HUES48 (cell line): Measurements from ENCODE around the gene ZRANB2.

Experiments used
- H3K27ac ChIP-seq: one replicate; pipeline ENCODE4 v1.7.0; 2013; ENCODE audit warnings: low read depth, low read length, inconsistent platforms
- H3K27me3 ChIP-seq: 2 replicates; pipeline ENCODE4 v1.6.1; 2013; ENCODE audit warnings: mild to moderate bottlenecking, low read length; ENCODE audit not compliant: control insufficient read depth, insufficient read depth
- H3K36me3 ChIP-seq: 2 replicates; pipeline ENCODE4 v1.6.1; 2013; ENCODE audit warnings: low read length; ENCODE audit not compliant: control insufficient read depth, insufficient read depth
- H3K4me1 ChIP-seq: 2 replicates; pipeline ENCODE4 v1.6.1; 2013; ENCODE audit warnings: mild to moderate bottlenecking, low read length; ENCODE audit not compliant: control insufficient read depth, insufficient read depth
- H3K4me3 ChIP-seq: 2 replicates; pipeline ENCODE4 v1.5.1; 2013; ENCODE audit warnings: mild to moderate bottlenecking, low read depth, low read length
- H3K9ac ChIP-seq: 2 replicates; pipeline ENCODE4 v1.6.1; 2013; ENCODE audit warnings: mild to moderate bottlenecking, low read depth, low read length, moderate library complexity
- H3K9me3 ChIP-seq: 2 replicates; pipeline ENCODE4 v1.6.1; 2013; ENCODE audit warnings: low read length; ENCODE audit not compliant: control insufficient read depth, insufficient read depth

Gene ZRANB2, protein sequence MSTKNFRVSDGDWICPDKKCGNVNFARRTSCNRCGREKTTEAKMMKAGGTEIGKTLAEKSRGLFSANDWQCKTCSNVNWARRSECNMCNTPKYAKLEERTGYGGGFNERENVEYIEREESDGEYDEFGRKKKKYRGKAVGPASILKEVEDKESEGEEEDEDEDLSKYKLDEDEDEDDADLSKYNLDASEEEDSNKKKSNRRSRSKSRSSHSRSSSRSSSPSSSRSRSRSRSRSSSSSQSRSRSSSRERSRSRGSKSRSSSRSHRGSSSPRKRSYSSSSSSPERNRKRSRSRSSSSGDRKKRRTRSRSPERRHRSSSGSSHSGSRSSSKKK

DNA sequence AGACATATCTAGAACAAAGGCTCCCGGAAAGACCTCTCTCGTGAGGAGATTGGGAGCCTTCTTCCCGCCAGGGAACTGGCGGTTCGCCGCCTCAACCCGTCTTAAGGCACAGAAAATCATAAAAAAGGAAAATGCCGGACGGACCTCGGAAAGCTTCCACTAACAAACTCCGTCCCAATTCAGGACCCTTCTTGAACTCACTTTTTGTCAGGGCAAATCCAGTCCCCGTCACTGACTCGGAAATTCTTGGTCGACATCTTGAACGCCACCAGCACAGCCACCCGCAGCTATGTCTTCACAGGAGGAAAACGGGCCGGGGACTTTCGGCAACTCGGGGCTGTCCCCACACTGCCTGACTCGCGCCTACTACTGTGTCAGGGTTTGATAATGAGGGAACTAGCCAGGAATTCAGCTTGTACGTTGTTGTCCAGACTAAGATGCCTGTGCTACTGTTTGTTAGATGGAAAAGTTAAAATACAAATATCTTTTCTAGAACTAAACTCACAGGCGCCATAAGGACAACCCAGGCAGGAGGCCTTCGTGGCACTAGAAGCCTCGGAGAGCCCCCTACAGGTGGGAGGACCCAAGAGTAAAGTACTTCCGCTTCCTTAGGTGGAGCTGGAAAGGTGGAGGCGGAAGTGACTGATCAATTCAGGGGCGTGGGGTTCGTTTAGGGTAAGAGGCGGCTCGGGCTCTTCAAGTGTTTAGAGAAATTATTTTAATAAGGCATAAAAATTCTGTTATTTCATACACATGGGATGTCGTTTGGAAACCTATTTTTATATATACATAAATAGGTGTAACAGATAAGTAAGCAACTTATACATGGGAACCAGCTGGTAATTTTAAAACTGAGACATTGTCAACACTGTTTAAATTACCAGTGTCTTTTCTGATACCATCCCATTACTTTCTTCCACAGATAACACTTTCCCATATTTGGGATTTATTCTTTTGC lies at the start of gene ZRANB2:
ZRANB2 (minus strand) TSS at position 297 of the 958 bp plus-strand sequence; CDS start at position 257, 40 bp downstream.
- Histone ChIP-seq H3K4me3 (peak within 1 kb of the TSS; percentile 99), H3K4me1 (peaks cover 10% of the 10 kb centered on the region; the same call in 1 of the 2 replicates), H3K27ac (peak within 1 kb of the TSS; percentile 95), H3K9ac (peak within 1 kb of the TSS; percentile 98), H3K36me3 (peaks cover 29% of the 10 kb centered on the region), H3K27me3 (peaks cover 13% of the 10 kb centered on the region), H3K9me3 (no peaks in the 10 kb centered on the region)

DNA sequence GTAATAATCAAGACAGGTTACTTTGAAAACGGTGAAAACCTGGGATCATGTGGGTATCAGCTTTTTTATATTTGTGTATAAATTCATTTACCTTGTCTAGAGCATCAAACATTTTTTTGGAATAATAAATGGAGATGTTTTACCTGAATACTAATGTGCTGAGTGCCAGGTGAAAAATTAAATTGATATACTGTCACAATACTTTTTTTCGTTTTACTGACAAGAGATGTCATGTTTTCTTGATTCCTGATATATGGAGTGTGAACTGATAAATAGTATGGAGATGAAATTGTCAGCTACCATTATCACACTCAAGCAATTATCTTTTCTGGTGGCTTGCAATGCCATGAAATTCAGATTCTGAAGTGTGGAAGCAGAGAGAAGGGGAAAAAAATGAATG lies 47.2 kb upstream of the ZRANB2 start:
- Histone ChIP-seq H3K9me3 (peaks cover 19% of the 10 kb centered on the region), H3K36me3 (no peaks in the 10 kb centered on the region), H3K9ac (no peak overlapping the region), H3K4me3 (no peak overlapping the region), H3K27ac (no peak overlapping the region), H3K27me3 (no peaks in the 10 kb centered on the region), H3K4me1 (no peaks in the 10 kb centered on the region)

DNA sequence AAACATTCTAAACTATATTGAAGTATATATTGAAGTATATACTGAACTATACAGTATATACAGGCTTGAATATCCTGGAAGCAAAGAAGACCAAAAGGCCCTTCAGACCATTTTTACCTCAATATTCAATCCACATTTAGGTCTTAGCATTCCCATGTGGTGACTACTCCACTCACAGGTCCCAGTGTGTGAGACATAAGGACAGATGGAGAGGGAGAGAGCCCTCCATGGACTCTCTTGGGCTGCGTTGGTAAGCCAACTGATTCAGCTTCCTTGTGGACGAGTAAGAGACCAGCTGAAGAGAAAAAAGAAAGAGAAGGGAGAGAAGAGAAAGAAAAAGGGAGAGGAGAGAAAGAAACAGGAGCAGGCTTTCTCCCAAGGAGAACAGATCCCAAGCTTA lies 37.3 kb upstream of the ZRANB2 start:
- H3K36me3 ChIP-seq, result no peaks in the 10 kb centered on the region
- H3K27me3 ChIP-seq, result no peaks in the 10 kb centered on the region
- H3K4me3 ChIP-seq, result no peak overlapping the region
- no peak overlapping the region for H3K9ac ChIP-seq
- no peaks in the 10 kb centered on the region for H3K4me1 ChIP-seq
- H3K27ac ChIP-seq, result no peak overlapping the region
- no peaks in the 10 kb centered on the region for H3K9me3 ChIP-seq

DNA sequence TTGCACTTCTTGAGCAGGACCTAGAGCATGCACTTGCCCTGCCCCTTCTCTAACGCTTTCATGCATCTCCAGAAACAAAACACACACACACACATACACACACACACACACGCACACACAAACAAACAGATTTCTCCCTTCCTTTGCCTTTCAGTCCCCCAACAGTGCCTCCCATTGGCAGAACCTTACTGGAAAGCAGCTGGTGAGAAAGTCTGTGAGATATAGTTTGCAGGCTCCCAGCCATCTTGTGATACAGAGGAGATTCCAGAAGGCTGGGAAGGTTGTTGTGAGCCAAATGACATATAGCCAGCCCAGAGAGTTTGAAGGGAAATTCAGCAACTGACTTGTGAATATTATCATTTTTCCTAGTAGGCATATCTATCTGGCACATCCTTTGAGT lies 35.9 kb upstream of the ZRANB2 start:
- no peaks in the 10 kb centered on the region for H3K4me1 ChIP-seq
- H3K36me3 ChIP-seq, result no peaks in the 10 kb centered on the region
- no peaks in the 10 kb centered on the region for H3K9me3 ChIP-seq
- no peak overlapping the region for H3K9ac ChIP-seq
- no peaks in the 10 kb centered on the region for H3K27me3 ChIP-seq
- H3K4me3 ChIP-seq, result no peak overlapping the region
- H3K27ac ChIP-seq, result no peak overlapping the region

DNA sequence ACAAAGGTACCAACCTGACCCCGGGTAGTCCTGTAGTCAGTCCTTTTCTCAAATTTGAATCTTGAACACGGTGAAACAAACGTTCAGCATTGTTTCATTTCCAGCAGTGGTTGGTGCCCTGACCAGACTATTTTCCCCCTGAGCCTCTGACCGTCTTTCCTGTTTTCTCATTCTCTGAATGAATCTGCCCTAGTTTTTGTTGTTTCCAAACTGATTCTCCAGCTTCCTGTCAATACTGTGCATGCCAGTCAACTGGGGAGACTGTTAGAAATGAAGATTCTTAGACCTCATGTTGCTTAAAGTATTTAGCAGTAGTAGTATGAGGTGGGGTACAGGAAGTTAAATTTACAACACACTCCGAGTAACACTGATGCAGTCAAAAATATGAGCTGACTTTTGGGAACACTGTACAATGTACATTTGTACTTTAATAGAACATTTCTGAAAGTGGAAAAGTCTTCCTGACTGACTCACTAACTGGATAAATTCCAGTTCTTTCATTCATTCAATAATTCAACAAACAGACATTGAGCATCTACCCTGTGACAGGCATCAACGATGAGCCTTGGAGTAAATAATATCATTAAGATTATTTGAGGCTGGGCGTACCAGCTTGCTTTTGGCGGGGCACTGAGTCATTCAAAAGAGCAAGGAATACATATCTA lies 26.0 kb upstream of the ZRANB2 start:
- Histone ChIP-seq H3K4me3 (no peak overlapping the region), H3K27ac (no peak overlapping the region)

DNA sequence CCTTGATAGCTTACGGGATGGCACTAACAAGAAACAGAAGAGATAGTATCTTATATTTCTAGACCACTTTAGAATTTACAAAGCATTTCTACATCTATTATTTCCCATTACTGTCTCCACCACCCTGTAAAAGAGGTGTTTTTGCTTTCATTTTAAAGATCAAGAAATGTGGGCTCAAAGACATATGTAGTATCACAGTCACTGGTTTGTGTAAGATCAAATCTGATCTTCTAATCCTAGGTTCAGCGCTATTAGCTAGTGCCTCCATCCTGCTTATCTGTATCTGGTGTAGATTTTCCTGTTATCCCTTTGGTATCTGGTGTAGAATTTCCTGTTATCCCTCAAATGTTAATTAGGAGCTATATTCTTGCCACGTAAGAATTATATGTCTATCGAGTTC lies 23.6 kb upstream of the ZRANB2 start:
- Histone ChIP-seq H3K36me3 (no peaks in the 10 kb centered on the region), H3K4me3 (no peak overlapping the region), H3K9me3 (no peaks in the 10 kb centered on the region), H3K9ac (no peak overlapping the region), H3K27me3 (no peaks in the 10 kb centered on the region), H3K27ac (no peak overlapping the region), H3K4me1 (peaks cover 7% of the 10 kb centered on the region)

More for the DNA sequence above, 26.0 kb upstream of the ZRANB2 start:
- H3K27me3 ChIP-seq, result no peaks in the 10 kb centered on the region
- H3K4me1 ChIP-seq, result peaks cover 5% of the 10 kb centered on the region
- no peak overlapping the region for H3K9ac ChIP-seq
- H3K36me3 ChIP-seq, result no peaks in the 10 kb centered on the region
- H3K9me3 ChIP-seq, result no peaks in the 10 kb centered on the region

DNA sequence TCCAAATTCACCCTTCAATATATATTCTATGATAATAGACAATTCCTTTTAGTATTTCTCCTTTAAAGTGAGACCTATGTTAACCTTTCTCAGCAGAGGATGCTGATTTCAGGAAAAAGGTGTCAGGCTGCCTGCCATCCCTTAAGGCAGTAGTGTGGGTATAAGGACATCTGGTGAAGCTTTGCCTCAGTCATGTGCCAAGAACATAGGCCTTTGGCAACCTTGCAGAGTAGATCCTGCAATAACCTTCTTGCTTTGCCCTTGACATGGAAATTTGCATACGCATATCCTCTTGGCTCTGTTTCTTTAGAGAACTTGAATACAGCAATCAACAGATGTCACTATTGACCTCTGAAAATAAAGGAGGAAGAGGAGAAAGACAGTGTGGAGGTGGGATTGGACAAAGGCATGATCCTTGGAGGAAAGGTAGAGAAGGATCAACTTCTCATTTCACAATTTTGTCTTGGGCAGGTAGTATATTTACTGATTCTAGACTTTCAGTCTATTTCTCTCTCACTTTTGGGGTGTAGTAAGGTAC lies 21.1 kb upstream of the ZRANB2 start:
- no peak overlapping the region for H3K9ac ChIP-seq
- H3K27ac ChIP-seq, result no peak overlapping the region
- no peaks in the 10 kb centered on the region for H3K36me3 ChIP-seq
- H3K4me3 ChIP-seq, result no peak overlapping the region
- peaks cover 7% of the 10 kb centered on the region for H3K4me1 ChIP-seq
- H3K27me3 ChIP-seq, result no peaks in the 10 kb centered on the region
- H3K9me3 ChIP-seq, result no peaks in the 10 kb centered on the region

DNA sequence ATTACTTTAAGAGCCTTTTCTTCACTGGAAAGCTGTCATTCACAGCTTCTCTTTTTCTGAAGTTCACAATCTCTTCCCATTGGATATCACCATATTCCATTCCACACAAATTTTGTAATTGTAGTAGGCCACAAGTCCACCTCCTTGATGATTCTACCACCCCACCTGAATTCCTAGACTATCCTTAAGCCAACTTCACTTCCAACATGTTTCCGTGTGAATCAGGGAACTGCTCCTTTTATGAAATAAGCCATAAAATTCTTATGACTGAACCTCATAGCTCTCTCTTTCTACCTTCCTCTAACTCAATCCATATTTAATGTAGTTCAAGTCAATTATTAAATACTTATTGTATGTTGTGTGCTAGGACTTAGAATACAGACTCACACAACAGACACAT lies 16.6 kb upstream of the ZRANB2 start:
- no peaks in the 10 kb centered on the region for H3K27me3 ChIP-seq
- H3K4me3 ChIP-seq, result no peak overlapping the region
- peaks cover 7% of the 10 kb centered on the region for H3K4me1 ChIP-seq
- H3K27ac ChIP-seq, result no peak overlapping the region
- no peaks in the 10 kb centered on the region for H3K36me3 ChIP-seq
- no peaks in the 10 kb centered on the region for H3K9me3 ChIP-seq
- no peak overlapping the region for H3K9ac ChIP-seq

DNA sequence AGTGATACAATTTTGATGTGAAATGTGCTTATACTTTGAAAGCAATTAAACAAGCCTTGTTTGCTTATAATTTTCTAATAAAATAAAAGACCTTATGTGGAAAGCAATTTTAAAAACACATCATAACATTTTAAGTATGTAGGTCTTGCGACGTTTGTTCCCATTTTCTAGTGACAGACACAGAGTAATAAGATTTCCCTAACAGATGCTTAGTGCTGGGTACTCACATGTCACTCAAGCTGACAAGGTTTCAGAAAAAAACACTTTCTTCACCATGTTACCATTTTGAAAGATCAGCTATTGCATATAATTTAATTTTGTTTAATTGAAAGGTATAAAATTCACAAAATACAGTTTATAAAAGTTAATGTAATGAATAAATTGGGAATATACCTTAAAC lies 14.1 kb upstream of the ZRANB2 start:
- H3K9ac ChIP-seq, result no peak overlapping the region
- no peaks in the 10 kb centered on the region for H3K4me1 ChIP-seq
- H3K36me3 ChIP-seq, result no peaks in the 10 kb centered on the region
- H3K4me3 ChIP-seq, result no peak overlapping the region
- no peaks in the 10 kb centered on the region for H3K9me3 ChIP-seq
- no peaks in the 10 kb centered on the region for H3K27me3 ChIP-seq
- no peak overlapping the region for H3K27ac ChIP-seq

DNA sequence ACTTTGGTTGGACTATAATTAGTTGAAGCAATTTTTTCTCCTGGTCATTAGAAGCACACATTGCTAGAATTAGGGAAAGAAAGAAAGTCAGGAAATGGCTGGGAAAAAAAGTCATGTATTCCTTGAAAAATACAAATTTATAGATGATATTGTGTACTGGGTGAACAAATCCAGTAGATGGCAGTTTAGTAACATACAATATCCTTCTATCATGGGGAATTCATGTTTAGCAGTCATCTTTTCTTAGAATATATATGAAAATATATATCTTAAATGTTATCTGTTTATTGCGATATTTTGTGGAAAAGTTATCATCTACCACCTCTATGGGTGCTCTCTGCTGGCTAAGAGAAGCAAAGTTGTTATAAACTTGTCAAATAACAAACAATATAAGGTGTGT lies 13.1 kb upstream of the ZRANB2 start:
- no peaks in the 10 kb centered on the region for H3K36me3 ChIP-seq
- no peak overlapping the region for H3K9ac ChIP-seq
- no peaks in the 10 kb centered on the region for H3K27me3 ChIP-seq
- H3K4me1 ChIP-seq, result no peaks in the 10 kb centered on the region
- H3K27ac ChIP-seq, result no peak overlapping the region
- H3K4me3 ChIP-seq, result no peak overlapping the region
- H3K9me3 ChIP-seq, result no peaks in the 10 kb centered on the region
